Heart left ventricle (tissue), 16 donors: ENCODE data around the gene HMCN2. TPM values are rescaled to one million over a fixed set of nuclear protein-coding genes. Genes with fewer than 3 reads are reported as not detected.

ENCODE experiments used
- ATAC-seq, 4 donors: fragments of 200-7000 bp; cut with Tn5 transposase; one replicate each; pipeline ENCODE4 v1.9.1; 2020 to 2022; ENCODE audit warnings: moderate library complexity in 4 of 4, mild to moderate bottlenecking in 3 of 4, moderate number of reproducible peaks in 1 of 4
- DNase-seq, 5 donors: peaks; one replicate each; pipeline ENCODE4 v3.0.0-alpha.2; 2020
- H3K27ac ChIP-seq, 12 donors: fragments of 200-600 bp; sonication (generic) in 4 of 12; one replicate each; pipeline versions ENCODE4 v1.5.0 to v1.8.0; 2016 to 2022; ENCODE audit warnings: mild to moderate bottlenecking in 2 of 12
- H3K27me3 ChIP-seq, 9 donors: fragments of 200-600 bp; sonication (generic) in 2 of 9; one replicate each; pipeline versions ENCODE4 v1.5.1 to v1.8.0; 2016 to 2022; ENCODE audit warnings: mild to moderate bottlenecking in 3 of 9
- H3K36me3 ChIP-seq, 9 donors: fragments of 200-600 bp; sonication (generic) in 2 of 9; one replicate each; pipeline versions ENCODE4 v1.5.0 to v1.8.0; 2018 to 2022; ENCODE audit warnings: mild to moderate bottlenecking in 2 of 9
- H3K4me1 ChIP-seq, 12 donors: fragments of 200-600 bp; sonication (generic) in 4 of 12; one replicate each; pipeline versions ENCODE4 v1.5.0 to v1.8.0; 2016 to 2022; ENCODE audit warnings: mild to moderate bottlenecking in 3 of 12
- H3K4me3 ChIP-seq, 12 donors: fragments of 200-600 bp; sonication (generic) in 4 of 12; one replicate each; pipeline versions ENCODE4 v1.5.0 to v1.8.0; 2017 to 2022; ENCODE audit warnings: mild to moderate bottlenecking in 9 of 12, moderate library complexity in 4 of 12
- H3K9me3 ChIP-seq, 12 donors: fragments of 200-600 bp; sonication (generic) in 4 of 12; one replicate each; pipeline versions ENCODE4 v1.5.0 to v1.8.0; 2016 to 2022; ENCODE audit warnings: mild to moderate bottlenecking in 1 of 12
- POLR2A ChIP-seq, 2 donors: fragments of 450-650 bp; IDR thresholded peaks; one replicate each; pipeline ENCODE4 v1.6.1; 2017; ENCODE audit warnings: antibody characterized with exemption in 2 of 2, mild to moderate bottlenecking in 2 of 2, moderate library complexity in 2 of 2
- WGBS, 4 donors: extraction: QIAGEN DNeasy Blood & Tissue Kit in 2 of 4; methylation state at CpG; one replicate each; pipeline versions ENCODE4 v1.1.5 to v1.1.7; 2013 to 2018; 5-methylcytosine and 5-hydroxymethylcytosine counted together
- intact Hi-C, 10 donors: fragments of 100-400 bp; cut with DNase I; formaldehyde crosslinking; loops; one replicate each; pipeline versions ENCODE4 v1.11.1 to v1.14.2; 2022
- polyA plus RNA-seq, 2 donors: library from polyadenylated mRNA; stranded (reverse); fragments of 200-250 nt; gene quantifications; one replicate each; pipeline ENCODE4 v1.2.3, GENCODE V29; 2013
- total RNA-seq, 9 donors: library from RNA; depleted of rRNA in 2 of 9; stranded (reverse); fragments of >200 nt in 2 of 9; fragmentation: NEBNext Ultra II Directional in 3 of 9; extraction: Animal tissue kit (Norgen Biotek cat#: 25700) in 3 of 9; gene quantifications; one replicate each; pipeline versions ENCODE4 v1.1.0 to v1.2.4, GENCODE V29; 2016 to 2023
- TF ChIP-seq, protein P1 (sequence below), 12 donors: fragments of 200-600 bp; sonication (generic) in 4 of 12; IDR thresholded peaks; one replicate each; pipeline versions ENCODE4 v1.5.0 to v1.8.0; 2018 to 2022; ENCODE audit warnings: antibody characterized with exemption in 12 of 12, mild to moderate bottlenecking in 5 of 12
- donor health status: ischemic (EF 13 %, LVEDD 7.1; RV severe dilation, severe dysfunction).
- donor health status: healthy with polysubstance abuse.
- donor health status: DM: no; HTN: yes; CAD: no.
- donor health status: DM: no; HTN: no; CAD: no.
- donor health status: ischemic (EF 25% LVEDD 6.9; RV normal size, moderate dysfunction).
- donor health status: ischemic (EF 25% LVEDD 5.7; RV mildly dilated, moderate dysfunction).
- donor health status: healthy.
- donor health status: DM: yes; HTN: yes; CAD: no.
- donor health status: ischemic (EF 35%, LVEDD 5.7; RV mildly dilated, moderate dysfunction).
- donor health status: nonischemic (EF 11% LVEDD 7.7; RV severe dilation, severe dysfunction).
- donor health status: DM: yes; HTN: yes; CAD: no.
- donor health status: PGD.
- donor health status: ischemic (EF 29% LVEDD 5.4; RV normal size, mild dysfunction).
- donor health status: nonischemic (EF 23%, LVEDD 6.1; RV moderate dilation, normal function).

The HMCN2 gene
- total and polyA plus RNA-seq, 11 donors, result 2.3 to 10.4 (median 4.3) TPM

DNA sequence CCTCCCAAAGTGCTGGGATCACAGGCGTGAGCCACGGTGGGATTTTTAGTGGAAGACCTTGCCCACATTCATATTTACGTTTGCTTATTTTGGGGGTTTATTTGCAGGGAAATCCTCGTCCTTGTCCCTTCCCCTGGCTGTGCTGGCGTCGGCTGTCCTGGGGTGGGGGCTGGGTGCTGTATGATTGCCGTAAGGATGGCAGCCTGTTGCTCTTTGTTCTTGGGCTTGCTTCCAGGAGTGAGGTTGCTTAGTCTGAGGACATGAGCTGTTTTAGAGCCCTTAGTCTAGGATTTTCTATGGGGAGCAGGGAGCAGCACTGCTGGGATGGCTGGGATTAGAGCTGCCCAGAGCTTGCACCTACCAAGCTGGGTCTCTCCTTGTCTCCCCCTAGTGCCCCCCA lies 93.4 kb downstream of the HMCN2 start:
- Histone ChIP-seq H3K36me3 (peaks cover 0 to 10% (median 0%) of the 10 kb centered on the region in 9 donors), H3K4me3 (no peak overlapping the region), H3K4me1 (no peaks in the 10 kb centered on the region), H3K27ac (no peak overlapping the region), H3K9me3 (no peaks in the 10 kb centered on the region), H3K27me3 (no peaks in the 10 kb centered on the region)
- no peak for ATAC-seq
- 80 to 82% (median 81%) methylated on average over 7 of the region's 7 CpGs for WGBS, 4 donors
- no peak for DNase-seq
- intact Hi-C loops, result no loop called here
- TF ChIP-seq, protein P1, sequence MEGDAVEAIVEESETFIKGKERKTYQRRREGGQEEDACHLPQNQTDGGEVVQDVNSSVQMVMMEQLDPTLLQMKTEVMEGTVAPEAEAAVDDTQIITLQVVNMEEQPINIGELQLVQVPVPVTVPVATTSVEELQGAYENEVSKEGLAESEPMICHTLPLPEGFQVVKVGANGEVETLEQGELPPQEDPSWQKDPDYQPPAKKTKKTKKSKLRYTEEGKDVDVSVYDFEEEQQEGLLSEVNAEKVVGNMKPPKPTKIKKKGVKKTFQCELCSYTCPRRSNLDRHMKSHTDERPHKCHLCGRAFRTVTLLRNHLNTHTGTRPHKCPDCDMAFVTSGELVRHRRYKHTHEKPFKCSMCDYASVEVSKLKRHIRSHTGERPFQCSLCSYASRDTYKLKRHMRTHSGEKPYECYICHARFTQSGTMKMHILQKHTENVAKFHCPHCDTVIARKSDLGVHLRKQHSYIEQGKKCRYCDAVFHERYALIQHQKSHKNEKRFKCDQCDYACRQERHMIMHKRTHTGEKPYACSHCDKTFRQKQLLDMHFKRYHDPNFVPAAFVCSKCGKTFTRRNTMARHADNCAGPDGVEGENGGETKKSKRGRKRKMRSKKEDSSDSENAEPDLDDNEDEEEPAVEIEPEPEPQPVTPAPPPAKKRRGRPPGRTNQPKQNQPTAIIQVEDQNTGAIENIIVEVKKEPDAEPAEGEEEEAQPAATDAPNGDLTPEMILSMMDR (IDR thresholded peaks at IDR 0.05), result no peak
- no peak for TF ChIP-seq POLR2A (IDR thresholded peaks at IDR 0.05)

DNA sequence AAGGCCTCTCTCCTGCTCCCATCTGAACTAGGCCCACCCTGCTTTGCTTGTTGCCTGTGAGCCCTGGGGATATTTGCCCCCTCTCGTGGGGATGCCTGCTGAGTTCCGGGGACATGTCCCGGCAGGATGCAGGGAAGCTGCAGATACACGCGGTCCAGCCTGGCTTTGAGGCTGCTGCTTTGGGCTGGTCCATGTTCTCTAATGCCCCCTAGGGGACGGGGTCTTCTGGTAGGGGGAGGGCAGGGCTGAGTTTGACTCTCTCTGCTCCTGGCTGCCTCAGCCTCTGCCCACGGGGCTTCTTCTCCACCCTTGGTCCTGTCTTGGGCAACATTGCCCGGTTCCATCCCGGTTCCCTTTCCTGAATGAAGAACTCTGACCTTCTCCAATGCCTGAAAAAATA lies 94.3 kb downstream of the HMCN2 start:
- Histone ChIP-seq H3K4me1 (no peaks in the 10 kb centered on the region), H3K4me3 (no peak overlapping the region), H3K27me3 (no peaks in the 10 kb centered on the region), H3K36me3 (peaks cover 0 to 10% (median 0%) of the 10 kb centered on the region in 9 donors), H3K9me3 (no peaks in the 10 kb centered on the region), H3K27ac (no peak overlapping the region)
- TF ChIP-seq POLR2A (IDR thresholded peaks at IDR 0.05), result no peak
- TF ChIP-seq, protein P1 (IDR thresholded peaks at IDR 0.05), result no peak
- ATAC-seq (no peak), DNase-seq (no peak)
- intact Hi-C loops, result no loop called here
- 77 to 86% (median 81%) methylated on average over 6 to 9 of the region's 9 CpGs for WGBS, 4 donors

DNA sequence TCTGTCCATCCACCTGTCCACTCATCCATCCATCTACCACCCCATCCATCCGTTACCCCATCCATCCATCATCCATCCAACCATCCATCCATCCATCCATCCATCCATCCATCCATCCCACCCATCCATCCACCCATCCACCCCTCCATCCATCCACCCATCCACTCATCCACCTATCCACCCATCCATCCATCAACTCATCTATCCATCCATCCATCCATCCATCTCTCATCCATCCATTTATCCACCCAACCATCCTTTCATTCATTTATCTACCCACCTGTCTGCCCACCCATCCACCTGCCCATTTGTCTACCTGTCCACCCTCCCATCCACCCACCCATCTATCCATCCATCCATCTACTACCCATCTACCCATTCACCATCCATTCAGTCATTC lies 95.1 kb downstream of the HMCN2 start:
- DNase-seq (no peak), ATAC-seq (no peak)
- H3K36me3 ChIP-seq, result peaks cover 0 to 10% (median 0%) of the 10 kb centered on the region in 9 donors
- intact Hi-C loops, result no loop called here
- H3K27me3 ChIP-seq, result no peaks in the 10 kb centered on the region
- no peaks in the 10 kb centered on the region for H3K4me1 ChIP-seq
- no peak overlapping the region for H3K27ac ChIP-seq
- TF ChIP-seq POLR2A (IDR thresholded peaks at IDR 0.05), result no peak
- TF ChIP-seq, protein P1 (IDR thresholded peaks at IDR 0.05), result no peak
- 92 to 98% (median 98%) methylated on average over 1 of the region's 1 CpG for WGBS, 4 donors
- H3K9me3 ChIP-seq, result no peaks in the 10 kb centered on the region
- no peak overlapping the region for H3K4me3 ChIP-seq

DNA sequence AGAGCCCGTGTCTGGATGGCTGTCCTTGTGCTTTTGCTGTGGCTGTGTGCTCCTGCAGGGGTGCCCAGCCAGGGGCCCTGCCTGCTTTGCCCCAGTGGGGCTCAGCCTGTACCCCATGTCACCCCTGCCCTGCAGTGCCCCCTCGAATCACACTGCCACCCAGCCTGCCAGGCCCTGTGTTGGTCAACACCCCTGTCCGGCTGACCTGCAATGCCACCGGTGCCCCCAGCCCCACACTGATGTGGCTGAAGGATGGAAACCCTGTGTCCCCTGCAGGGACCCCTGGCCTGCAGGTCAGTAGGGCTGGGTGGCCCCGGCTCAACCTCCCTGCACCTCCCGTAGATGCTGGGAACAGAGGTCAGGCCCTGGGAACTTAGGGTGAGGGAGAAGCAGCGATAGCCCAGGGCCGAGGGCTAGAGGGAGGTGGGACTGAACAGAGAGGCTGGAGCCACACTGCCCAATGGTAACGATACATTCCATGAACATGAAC lies 96.4 kb downstream of the HMCN2 start:
- no peak for ATAC-seq
- H3K27me3 ChIP-seq, result no peaks in the 10 kb centered on the region
- intact Hi-C loops, result no loop called here
- peaks cover 0 to 10% (median 0%) of the 10 kb centered on the region in 9 donors for H3K36me3 ChIP-seq
- TF ChIP-seq, protein P1 (IDR thresholded peaks at IDR 0.05), result no peak
- 85 to 94% (median 90%) methylated on average over 8 to 9 of the region's 9 CpGs for WGBS, 4 donors
- no peaks in the 10 kb centered on the region for H3K9me3 ChIP-seq
- no peaks in the 10 kb centered on the region for H3K4me1 ChIP-seq
- H3K27ac ChIP-seq, result no peak overlapping the region
- no peak for DNase-seq
- H3K4me3 ChIP-seq, result no peak overlapping the region
